Mesendoderm (in vitro differentiated cells): ENCODE results near the gene P2RX1.

Experiments used
- DNase-seq: peaks from one replicate; pipeline ENCODE4 v3.0.0; 2013
- H2AK5ac ChIP-seq: 2 replicates; pipeline ENCODE4 v1.6.1; 2013; ENCODE audit warnings: low read length, inconsistent platforms
- H2BK120ac ChIP-seq: 2 replicates; pipeline ENCODE4 v1.6.1; 2013; ENCODE audit warnings: low read depth, mild to moderate bottlenecking, low read length, moderate library complexity, mixed read lengths
- H2BK15ac ChIP-seq: replicated peaks from 2 replicates; pipeline ENCODE4 v1.6.1; 2013; ENCODE audit warnings: low read depth, mild to moderate bottlenecking, moderate library complexity
- H2BK5ac ChIP-seq: 2 replicates; pipeline ENCODE4 v1.6.1; 2013; ENCODE audit warnings: low read length, inconsistent platforms
- H3K18ac ChIP-seq: 2 replicates; pipeline ENCODE4 v1.6.1; 2013; ENCODE audit warnings: mild to moderate bottlenecking, low read length, mixed read lengths
- H3K23ac ChIP-seq: one replicate; pipeline ENCODE4 v1.6.1; 2013; ENCODE audit warnings: low read length
- H3K27ac ChIP-seq: 2 replicates; pipeline ENCODE4 v1.5.1; 2013; ENCODE audit warnings: low read depth, mild to moderate bottlenecking, inconsistent platforms, low read length, moderate library complexity
- H3K27me3 ChIP-seq: 2 replicates; pipeline ENCODE4 v1.6.1; 2013; ENCODE audit warnings: low read length, control low read depth, mild to moderate bottlenecking, inconsistent platforms; ENCODE audit not compliant: insufficient read depth, poor library complexity
- H3K36me3 ChIP-seq: 2 replicates; pipeline ENCODE4 v1.6.1; 2013; ENCODE audit warnings: low read length, inconsistent platforms; ENCODE audit not compliant: control insufficient read depth, insufficient read depth
- H3K4ac ChIP-seq: one replicate; pipeline ENCODE4 v1.6.1; 2013; ENCODE audit warnings: low read depth, mild to moderate bottlenecking, low read length, moderate library complexity
- H3K4me1 ChIP-seq: 2 replicates; pipeline ENCODE4 v1.6.1; 2013; ENCODE audit warnings: low read depth, low read length, inconsistent platforms; ENCODE audit not compliant: control insufficient read depth
- H3K4me2 ChIP-seq: 2 replicates; pipeline ENCODE4 v1.6.1; 2013; ENCODE audit warnings: low read length
- H3K4me3 ChIP-seq: 2 replicates; pipeline ENCODE4 v1.5.1; 2013; ENCODE audit warnings: mild to moderate bottlenecking, low read length
- H3K56ac ChIP-seq: one replicate; pipeline ENCODE4 v1.6.1; 2013; ENCODE audit warnings: low read length
- H3K79me1 ChIP-seq: 2 replicates; pipeline ENCODE4 v1.6.1; 2013; ENCODE audit warnings: low read length, inconsistent platforms
- H3K79me2 ChIP-seq: 2 replicates; pipeline ENCODE4 v1.6.1; 2013; ENCODE audit warnings: mild to moderate bottlenecking, low read length; ENCODE audit not compliant: control insufficient read depth, insufficient read depth
- H3K9ac ChIP-seq: 2 replicates; pipeline ENCODE4 v1.6.1; 2013; ENCODE audit warnings: low read length, inconsistent platforms
- H4K5ac ChIP-seq: one replicate; pipeline ENCODE4 v1.6.1; 2013; ENCODE audit warnings: low read length
- H4K8ac ChIP-seq: one replicate; pipeline ENCODE4 v1.6.1; 2013; ENCODE audit warnings: low read depth, mild to moderate bottlenecking, control low read depth, low read length, moderate library complexity
- WGBS: extraction: QIAGEN DNeasy Blood & Tissue Kit; methylation state at CpG from one replicate; pipeline ENCODE4 v1.1.7; 2013; ENCODE audit warnings: low lambda C conversion rate, missing lambda C conversion rate; ENCODE audit not compliant: insufficient coverage; ENCODE audit errors: extremely low coverage; 5-methylcytosine and 5-hydroxymethylcytosine counted together

P2RX1 gene

GRCh38 chr17:3943240-3943891, 27.1 kb upstream of the P2RX1 start:
- Histone ChIP-seq H3K4ac (no peak overlapping the region), H2BK15ac (no peak overlapping the region), H3K4me3 (no peak overlapping the region), H3K18ac (no peak overlapping the region), H3K9ac (no peak overlapping the region), H2AK5ac (no peak overlapping the region), H3K27me3 (no peaks in the 10 kb centered on the region), H3K27ac (no peak overlapping the region), H4K8ac (no peak overlapping the region), H3K4me1 (peaks cover 2% of the 10 kb centered on the region), H2BK5ac (no peak overlapping the region), H3K23ac (no peak overlapping the region), H3K4me2 (no peak overlapping the region), H3K79me1 (no peaks in the 10 kb centered on the region), H3K36me3 (no peaks in the 10 kb centered on the region), H2BK120ac (no peak overlapping the region), H4K5ac (no peak overlapping the region), H3K79me2 (no peaks in the 10 kb centered on the region), H3K56ac (no peak overlapping the region)
- WGBS: no CpG with 5 or more reads among the region's 23 CpGs
- no peak for DNase-seq

- Histone ChIP-seq H3K79me1 (no peaks in the 10 kb centered on the region), H2AK5ac (no peak overlapping the region), H3K4me3 (no peak overlapping the region), H3K27me3 (no peaks in the 10 kb centered on the region), H3K4me2 (no peak overlapping the region), H3K4ac (no peak overlapping the region), H3K9ac (no peak overlapping the region), H2BK120ac (no peak overlapping the region), H3K56ac (no peak overlapping the region), H2BK15ac (no peak overlapping the region), H3K36me3 (no peaks in the 10 kb centered on the region), H3K79me2 (no peaks in the 10 kb centered on the region), H3K4me1 (peaks cover 2% of the 10 kb centered on the region), H4K8ac (no peak overlapping the region), H3K27ac (no peak overlapping the region), H3K18ac (no peak overlapping the region), H4K5ac (no peak overlapping the region), H3K23ac (no peak overlapping the region), H2BK5ac (no peak overlapping the region)
- no CpG with 5 or more reads among the region's 48 CpGs for WGBS
- no peak for DNase-seq
Measured at GRCh38 chr17:3940965-3941698, 24.9 kb upstream of the P2RX1 start.

GRCh38 chr17:3937359-3937758, 21.1 kb upstream of the P2RX1 start:
- no peak overlapping the region for H3K56ac ChIP-seq
- no peak overlapping the region for H3K4me3 ChIP-seq
- H3K79me2 ChIP-seq: no peaks in the 10 kb centered on the region
- no peak overlapping the region for H4K8ac ChIP-seq
- no peak overlapping the region for H3K9ac ChIP-seq
- no peak overlapping the region for H2BK15ac ChIP-seq
- no peak overlapping the region for H2AK5ac ChIP-seq
- H3K23ac ChIP-seq: no peak overlapping the region
- no peak for DNase-seq
- H2BK5ac ChIP-seq: no peak overlapping the region
- no peak overlapping the region for H3K27ac ChIP-seq
- H2BK120ac ChIP-seq: no peak overlapping the region
- no peak overlapping the region for H3K4ac ChIP-seq
- WGBS: no CpG with 5 or more reads among the region's 17 CpGs
- no peaks in the 10 kb centered on the region for H3K27me3 ChIP-seq
- H3K79me1 ChIP-seq: no peaks in the 10 kb centered on the region
- no peak overlapping the region for H4K5ac ChIP-seq
- no peak overlapping the region for H3K4me2 ChIP-seq
- no peaks in the 10 kb centered on the region for H3K36me3 ChIP-seq
- no peaks in the 10 kb centered on the region for H3K4me1 ChIP-seq
- H3K18ac ChIP-seq: no peak overlapping the region

GRCh38 chr17:3935825-3936355, 19.6 kb upstream of the P2RX1 start:
- H3K4ac ChIP-seq: no peak overlapping the region
- H3K36me3 ChIP-seq: no peaks in the 10 kb centered on the region
- no peaks in the 10 kb centered on the region for H3K79me2 ChIP-seq
- no peak overlapping the region for H3K27ac ChIP-seq
- WGBS: no CpG with 5 or more reads among the region's 9 CpGs
- H3K23ac ChIP-seq: no peak overlapping the region
- H2AK5ac ChIP-seq: no peak overlapping the region
- no peak overlapping the region for H2BK5ac ChIP-seq
- no peak overlapping the region for H3K56ac ChIP-seq
- H2BK120ac ChIP-seq: no peak overlapping the region
- no peak overlapping the region for H2BK15ac ChIP-seq
- H3K4me3 ChIP-seq: no peak overlapping the region
- H3K27me3 ChIP-seq: no peaks in the 10 kb centered on the region
- no peak overlapping the region for H4K8ac ChIP-seq
- DNase-seq: no peak
- H3K18ac ChIP-seq: no peak overlapping the region
- H3K4me1 ChIP-seq: no peaks in the 10 kb centered on the region
- H4K5ac ChIP-seq: no peak overlapping the region
- no peak overlapping the region for H3K4me2 ChIP-seq
- H3K9ac ChIP-seq: no peak overlapping the region
- no peaks in the 10 kb centered on the region for H3K79me1 ChIP-seq

- H3K56ac ChIP-seq: no peak overlapping the region
- H3K23ac ChIP-seq: no peak overlapping the region
- no peak overlapping the region for H3K4me3 ChIP-seq
- H2BK120ac ChIP-seq: no peak overlapping the region
- no peak overlapping the region for H3K9ac ChIP-seq
- no peaks in the 10 kb centered on the region for H3K79me2 ChIP-seq
- H3K79me1 ChIP-seq: no peaks in the 10 kb centered on the region
- H3K18ac ChIP-seq: no peak overlapping the region
- H3K4me1 ChIP-seq: no peaks in the 10 kb centered on the region
- WGBS: no CpG with 5 or more reads among the region's 10 CpGs
- H3K27me3 ChIP-seq: no peaks in the 10 kb centered on the region
- no peak overlapping the region for H3K4me2 ChIP-seq
- H3K4ac ChIP-seq: no peak overlapping the region
- H3K27ac ChIP-seq: no peak overlapping the region
- DNase-seq: peak; percentile 89
- no peak overlapping the region for H2BK5ac ChIP-seq
- H2AK5ac ChIP-seq: no peak overlapping the region
- no peak overlapping the region for H4K8ac ChIP-seq
- H2BK15ac ChIP-seq: no peak overlapping the region
- H4K5ac ChIP-seq: no peak overlapping the region
- H3K36me3 ChIP-seq: no peaks in the 10 kb centered on the region
Measured at GRCh38 chr17:3935140-3935542, 18.9 kb upstream of the P2RX1 start.
